ENCODE data around the gene ZNF804B.

GRCh38 chr7:89049043-89049442 is 289.5 kb downstream of the ZNF804B start:
- TF ChIP-seq, protein P1, sequence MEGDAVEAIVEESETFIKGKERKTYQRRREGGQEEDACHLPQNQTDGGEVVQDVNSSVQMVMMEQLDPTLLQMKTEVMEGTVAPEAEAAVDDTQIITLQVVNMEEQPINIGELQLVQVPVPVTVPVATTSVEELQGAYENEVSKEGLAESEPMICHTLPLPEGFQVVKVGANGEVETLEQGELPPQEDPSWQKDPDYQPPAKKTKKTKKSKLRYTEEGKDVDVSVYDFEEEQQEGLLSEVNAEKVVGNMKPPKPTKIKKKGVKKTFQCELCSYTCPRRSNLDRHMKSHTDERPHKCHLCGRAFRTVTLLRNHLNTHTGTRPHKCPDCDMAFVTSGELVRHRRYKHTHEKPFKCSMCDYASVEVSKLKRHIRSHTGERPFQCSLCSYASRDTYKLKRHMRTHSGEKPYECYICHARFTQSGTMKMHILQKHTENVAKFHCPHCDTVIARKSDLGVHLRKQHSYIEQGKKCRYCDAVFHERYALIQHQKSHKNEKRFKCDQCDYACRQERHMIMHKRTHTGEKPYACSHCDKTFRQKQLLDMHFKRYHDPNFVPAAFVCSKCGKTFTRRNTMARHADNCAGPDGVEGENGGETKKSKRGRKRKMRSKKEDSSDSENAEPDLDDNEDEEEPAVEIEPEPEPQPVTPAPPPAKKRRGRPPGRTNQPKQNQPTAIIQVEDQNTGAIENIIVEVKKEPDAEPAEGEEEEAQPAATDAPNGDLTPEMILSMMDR (IDR thresholded peaks at IDR 0.05; ENCODE audit: low read depth, low read length) = no peak
- no peak for TF ChIP-seq EZH2phosphoT487 (IDR thresholded peaks at IDR 0.05; ENCODE audit: low read depth)

Data from OCI-LY3 (cell line).